GM12891 (cell line): ENCODE data around the gene BBLN.

Experiments used
- PAX5 ChIP-seq: IDR thresholded peaks from 2 replicates; pipeline ENCODE4 v1.6.1; 2011; ENCODE audit warnings: low read length, moderate library complexity, mild to moderate bottlenecking; ENCODE audit not compliant: insufficient read depth, severe bottlenecking
- POLR2A ChIP-seq: IDR thresholded peaks from 2 replicates; pipeline ENCODE4 v1.6.1; 2011; ENCODE audit warnings: low read depth, low read length, control low read depth
- POLR2AphosphoS5 ChIP-seq: IDR thresholded peaks from 2 replicates; pipeline ENCODE4 v1.6.1; 2011; ENCODE audit warnings: low read depth, low read length, control low read depth
- POU2F2 ChIP-seq: IDR thresholded peaks from 2 replicates; pipeline ENCODE4 v1.6.1; 2011; ENCODE audit warnings: low read depth, mild to moderate bottlenecking, control low read depth, low read length, moderate library complexity
- SPI1 ChIP-seq: IDR thresholded peaks from 2 replicates; pipeline ENCODE4 v1.6.1; 2011; ENCODE audit warnings: low read depth, low read length, control low read depth
- TAF1 ChIP-seq: IDR thresholded peaks from 2 replicates; pipeline ENCODE4 v1.6.1; 2011; ENCODE audit warnings: low read depth, low read length, control low read depth

GRCh38 chr9:128190013-128190412 is 29.9 kb downstream of the BBLN start:
- TF ChIP-seq POLR2AphosphoS5 (no peak), POLR2A (no peak), TAF1 (no peak), SPI1 (no peak), PAX5 (no peak), POU2F2 (peak; percentile 54; the same call in 1 of the 2 replicates)
